ENCODE data around the gene WEE1.
A peak's percentile ranks its signal among the peaks of the same experiment; 100 is the strongest.
"Not testable (repeated sequence)": the region's sequence is repeated elsewhere in the genome, so short reads cannot be mapped to it uniquely, and the experiment has no call there.

Gene WEE1

DNA sequence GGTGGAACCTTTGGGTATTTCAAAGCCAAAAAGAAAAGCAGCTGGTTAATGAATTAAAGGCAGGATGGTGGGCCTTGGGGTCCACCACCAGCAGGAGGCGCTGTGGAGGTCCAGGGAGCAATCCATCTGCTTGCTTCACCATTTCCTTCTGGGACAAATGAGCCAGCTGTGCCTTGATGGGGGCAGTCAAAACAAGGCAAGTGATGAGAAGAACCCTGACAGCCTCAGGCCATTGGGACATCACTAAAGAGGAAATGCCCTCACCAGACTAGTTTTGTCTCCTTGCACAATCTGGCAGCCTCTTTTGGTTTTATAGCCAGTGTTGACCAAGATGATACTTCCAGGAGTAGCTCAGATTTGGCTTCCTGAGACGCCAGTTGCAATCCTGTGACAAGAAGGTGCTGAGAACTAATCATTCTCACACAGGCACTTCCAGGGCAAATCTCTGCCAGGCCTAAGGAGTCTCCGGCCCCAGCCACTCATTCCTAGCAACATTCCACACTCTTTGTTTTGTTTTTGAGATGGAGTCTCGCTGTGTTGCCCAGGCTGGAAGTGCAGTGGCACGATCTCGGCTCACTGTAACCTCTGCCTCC is 38.2 kb upstream of the WEE1 start:
- peak in 1 of 2 experiments; percentile 81 for DNase-seq (ENCODE audit: low read depth in 1 of 2, low spot score in 1 of 2)
- TF ChIP-seq JUND (IDR thresholded peaks at IDR 0.05; ENCODE audit: low read depth), result no peak
- in situ Hi-C loops (cut with HindIII; ENCODE audit: low pct_unique_long_range_greater_than_20kb, low sequenced_read_pairs), result no loop called here

GRCh38 chr11:9538548-9538947 is 34.9 kb upstream of the WEE1 start:
- in situ Hi-C loops (cut with HindIII; ENCODE audit: low pct_unique_long_range_greater_than_20kb, low sequenced_read_pairs), result no loop called here

GRCh38 chr11:9549216-9549615 is 24.3 kb upstream of the WEE1 start:
- in situ Hi-C loops (cut with HindIII; ENCODE audit: low pct_unique_long_range_greater_than_20kb, low sequenced_read_pairs); DNase-seq (ENCODE audit: low read depth in 1 of 2, low spot score in 1 of 2): not testable (repeated sequence)

More at GRCh38 chr11:9538548-9538947, 34.9 kb upstream of the WEE1 start:
- no peak for DNase-seq (ENCODE audit: low read depth in 1 of 2, low spot score in 1 of 2)
- no peak for TF ChIP-seq JUND (IDR thresholded peaks at IDR 0.05; ENCODE audit: low read depth)

- in situ Hi-C loops (cut with HindIII; ENCODE audit: low pct_unique_long_range_greater_than_20kb, low sequenced_read_pairs), result no loop called here
- DNase-seq (ENCODE audit: low read depth in 1 of 2, low spot score in 1 of 2), result no peak
- no peak for TF ChIP-seq JUND (IDR thresholded peaks at IDR 0.05; ENCODE audit: low read depth)
Observed at GRCh38 chr11:9550191-9550628, 23.3 kb upstream of the WEE1 start.

- no peak for TF ChIP-seq JUND (IDR thresholded peaks at IDR 0.05; ENCODE audit: low read depth)
- in situ Hi-C loops (cut with HindIII; ENCODE audit: low pct_unique_long_range_greater_than_20kb, low sequenced_read_pairs), result no loop called here
Observed at GRCh38 chr11:9561279-9561982, 12.0 kb upstream of the WEE1 start.

DNA sequence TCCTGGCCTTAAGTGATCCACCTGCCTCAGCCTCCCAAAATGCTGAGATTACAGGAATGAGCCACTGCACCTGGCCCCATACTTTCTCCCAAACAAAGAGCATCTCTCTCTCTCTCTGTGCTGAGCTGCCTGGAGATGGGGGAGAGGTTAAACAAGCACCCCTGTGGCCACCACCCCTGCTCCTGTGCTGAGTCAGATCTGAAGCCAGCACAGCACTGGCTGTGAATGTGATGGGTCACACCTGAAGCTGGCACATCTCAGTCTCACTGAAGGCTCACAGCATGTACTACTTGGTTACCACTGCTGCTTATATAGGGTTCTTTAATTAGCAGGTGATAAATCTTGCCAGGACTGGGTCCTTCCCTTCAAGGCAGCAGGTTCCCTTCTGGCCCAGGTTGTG is 10.8 kb upstream of the WEE1 start:
- TF ChIP-seq JUND (IDR thresholded peaks at IDR 0.05; ENCODE audit: low read depth), result no peak
- in situ Hi-C loops (cut with HindIII; ENCODE audit: low pct_unique_long_range_greater_than_20kb, low sequenced_read_pairs), result no loop called here
- DNase-seq (ENCODE audit: low read depth in 1 of 2, low spot score in 1 of 2), result no peak

More at GRCh38 chr11:9561279-9561982, 12.0 kb upstream of the WEE1 start:
- DNase-seq (ENCODE audit: low read depth in 1 of 2, low spot score in 1 of 2), result no peak

GRCh38 chr11:9563196-9563730 is 10.2 kb upstream of the WEE1 start:
- TF ChIP-seq JUND (IDR thresholded peaks at IDR 0.05; ENCODE audit: low read depth), result no peak
- DNase-seq (ENCODE audit: low read depth in 1 of 2, low spot score in 1 of 2), result no peak
- in situ Hi-C loops (cut with HindIII; ENCODE audit: low pct_unique_long_range_greater_than_20kb, low sequenced_read_pairs), result no loop called here

DNA sequence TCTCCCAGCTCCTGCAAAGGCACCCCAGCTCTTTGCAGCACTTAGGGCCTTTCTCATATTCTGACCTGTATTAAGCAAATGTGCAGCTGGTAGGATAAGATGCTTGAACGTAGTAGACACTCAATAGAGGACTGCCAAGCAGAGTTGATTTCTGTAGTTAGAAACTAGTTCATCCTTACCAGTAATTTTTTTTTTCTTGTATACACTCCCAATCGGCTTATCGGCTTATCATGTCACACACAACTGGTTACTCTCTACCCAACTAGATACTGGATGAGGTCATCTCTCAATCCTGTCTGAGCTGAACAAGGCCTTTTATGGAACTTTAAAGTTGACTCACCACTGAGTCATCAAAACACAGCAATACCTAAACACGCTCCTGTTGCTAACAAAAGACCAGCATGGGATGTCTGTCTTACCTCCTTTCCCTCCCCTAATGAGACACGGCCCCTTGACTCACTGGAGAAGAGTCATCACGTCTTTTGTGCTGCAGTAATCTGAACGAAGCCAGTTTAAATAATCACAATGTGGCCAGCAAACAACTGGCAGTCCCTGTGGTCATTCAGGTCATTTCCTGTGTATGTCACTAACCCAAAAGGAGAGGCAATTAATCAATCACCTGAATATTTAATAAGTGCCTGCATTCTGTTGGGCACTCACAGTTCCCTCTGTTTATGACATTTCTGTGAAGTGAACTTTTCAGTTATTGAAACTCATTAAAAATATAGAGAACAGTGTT is 7.5 kb upstream of the WEE1 start:
- peak in 1 of 2 experiments; percentile 69 for DNase-seq (ENCODE audit: low read depth in 1 of 2, low spot score in 1 of 2)
- TF ChIP-seq JUND (IDR thresholded peaks at IDR 0.05; ENCODE audit: low read depth), result 0 out of 2 replicates have a peak, but pooled peaks have one; percentile 18
- in situ Hi-C loops (cut with HindIII; ENCODE audit: low pct_unique_long_range_greater_than_20kb, low sequenced_read_pairs), result no loop called here

DNA sequence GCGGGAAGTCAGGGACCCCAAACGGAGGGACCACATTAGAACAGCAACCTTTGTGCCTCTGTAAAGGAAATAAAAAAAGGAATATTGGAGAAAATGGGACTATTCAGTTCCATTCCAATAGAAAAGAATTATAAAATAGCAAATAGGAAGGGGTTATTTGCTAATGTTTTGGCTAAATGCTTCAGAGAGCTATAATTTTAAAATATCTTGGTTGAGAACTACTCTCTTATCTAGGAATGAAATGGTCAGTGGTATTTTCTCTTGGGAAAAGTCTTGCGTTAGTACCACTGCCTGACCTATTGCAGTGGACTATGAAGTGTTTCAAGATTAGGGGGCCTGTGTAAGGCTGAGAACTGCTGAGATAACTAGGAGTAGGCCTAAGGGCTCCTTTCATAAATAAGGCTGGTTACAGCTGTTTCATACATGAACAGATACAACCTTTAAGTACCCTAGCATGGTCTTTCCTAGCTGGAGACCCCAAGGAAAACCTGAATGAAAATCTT is 6.9 kb upstream of the WEE1 start:
- no peak for TF ChIP-seq JUND (IDR thresholded peaks at IDR 0.05; ENCODE audit: low read depth)
- in situ Hi-C loops (cut with HindIII; ENCODE audit: low pct_unique_long_range_greater_than_20kb, low sequenced_read_pairs), result no loop called here
- DNase-seq (ENCODE audit: low read depth in 1 of 2, low spot score in 1 of 2), result no peak

- DNase-seq (ENCODE audit: low read depth in 1 of 2, low spot score in 1 of 2), result no peak
- in situ Hi-C loops (cut with HindIII; ENCODE audit: low pct_unique_long_range_greater_than_20kb, low sequenced_read_pairs), result no loop called here
- TF ChIP-seq JUND (IDR thresholded peaks at IDR 0.05; ENCODE audit: low read depth), result no peak
Observed at GRCh38 chr11:9567401-9567800, 6.1 kb upstream of the WEE1 start.

DNA sequence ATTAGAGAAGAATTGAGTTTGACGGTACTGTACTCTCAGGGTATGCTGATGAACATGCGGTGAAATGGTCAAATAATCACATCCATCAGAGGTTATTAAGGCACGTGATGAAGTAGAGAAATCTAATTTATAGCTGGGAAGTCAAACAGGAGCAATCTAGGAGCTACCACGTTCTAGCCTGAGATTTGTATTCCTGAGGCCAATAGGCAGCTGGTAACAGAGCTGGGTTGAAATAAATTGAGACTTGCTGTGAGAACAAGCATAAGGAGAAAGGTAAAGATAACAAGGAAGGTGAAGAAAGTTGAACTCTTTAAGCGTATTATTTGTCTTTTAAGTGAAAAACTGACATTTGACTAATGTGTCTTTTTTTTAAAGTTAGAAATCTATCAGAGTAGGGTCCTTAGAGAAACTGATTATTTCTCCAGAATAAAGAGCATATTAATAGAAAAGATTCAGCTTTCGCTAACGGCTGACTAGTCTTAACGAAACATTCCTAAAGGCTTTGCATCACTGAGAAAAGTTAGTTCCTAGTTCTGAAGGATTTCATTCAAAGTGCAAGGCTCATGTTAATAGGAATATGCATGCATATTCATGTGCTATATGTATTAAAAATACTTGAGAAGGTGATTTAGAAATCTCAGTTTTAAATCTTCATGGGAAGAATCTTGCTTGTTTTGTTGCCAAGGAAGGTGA is 5.2 kb upstream of the WEE1 start:
- in situ Hi-C loops (cut with HindIII; ENCODE audit: low pct_unique_long_range_greater_than_20kb, low sequenced_read_pairs), result no loop called here
- peak in 1 of 2 experiments; percentile 20 for DNase-seq (ENCODE audit: low read depth in 1 of 2, low spot score in 1 of 2)
- TF ChIP-seq JUND (IDR thresholded peaks at IDR 0.05; ENCODE audit: low read depth), result no peak

All from T47D (cell line).